K562 (cell line): ENCODE results near the gene DLGAP3. TPM values are rescaled to one million over a fixed set of nuclear protein-coding genes. Genes with fewer than 3 reads are reported as not detected.

Experiments used
- CBFA2T3 ChIP-seq: fragments of 450-650 bp; IDR thresholded peaks from 2 replicates; pipeline ENCODE4 v1.6.1; 2017
- CCAR2 ChIP-seq: fragments of 200-400 bp; formaldehyde crosslinking; IDR thresholded peaks from 2 replicates; pipeline ENCODE4 v1.6.1; 2017; ENCODE audit warnings: mild to moderate bottlenecking, low read depth, low read length
- CHD1 ChIP-seq: fragments of 200-600 bp; sonication (generic); IDR thresholded peaks from one replicate; pipeline ENCODE4 v1.6.1; 2012; ENCODE audit warnings: mild to moderate bottlenecking, moderate library complexity, low read length, inconsistent platforms
- FOXJ2 ChIP-seq: fragments of 200-800 bp; sonication (Bioruptor generic); IDR thresholded peaks from 2 replicates; pipeline ENCODE4 v1.6.1; 2016; ENCODE audit warnings: missing genetic modification characterization, missing compliant biosample characterization
- ILF3 ChIP-seq: fragments of 450-650 bp; IDR thresholded peaks from 2 replicates; pipeline ENCODE4 v1.6.1; 2018; ENCODE audit warnings: antibody characterized with exemption, mild to moderate bottlenecking, moderate library complexity, borderline replicate concordance
- KAT2B ChIP-seq: IDR thresholded peaks from one replicate; pipeline ENCODE4 v1.6.1; 2012; ENCODE audit warnings: low read depth, mild to moderate bottlenecking, control low read depth, inconsistent platforms, low read length, moderate library complexity
- MTA1 ChIP-seq: fragments of 450-650 bp; IDR thresholded peaks from 2 replicates; pipeline ENCODE4 v1.6.1; 2017; ENCODE audit warnings: borderline replicate concordance
- NR2F6 ChIP-seq: fragments of 450-650 bp; formaldehyde crosslinking; IDR thresholded peaks from 2 replicates; pipeline ENCODE4 v1.4.0; 2020; ENCODE audit warnings: mild to moderate bottlenecking
- PURB ChIP-seq: sonication (generic); formaldehyde crosslinking; IDR thresholded peaks from 2 replicates; pipeline ENCODE4 v1.9.0; 2021; ENCODE audit warnings: low read depth, mild to moderate bottlenecking, missing genetic modification reagents
- RAD21 ChIP-seq, 2 experiments: fragments of 250-450 bp in 1 of 2; fragments of 450-650 bp in 1 of 2; sonication (Bioruptor Pico) in 1 of 2; formaldehyde crosslinking in 1 of 2; IDR thresholded peaks in 1 of 2; conservative IDR thresholded peaks in 1 of 2; 2 replicates each; pipeline versions ENCODE4 v1.4.0 to v1.8.0; 2020 to 2022; ENCODE audit warnings: mild to moderate bottlenecking in 2 of 2, moderate library complexity in 1 of 2
- RBM14 ChIP-seq: fragments of 200-400 bp; formaldehyde crosslinking; IDR thresholded peaks from 2 replicates; pipeline ENCODE4 v1.6.1; 2018; ENCODE audit warnings: low read depth, mild to moderate bottlenecking, low read length, moderate library complexity, borderline replicate concordance; ENCODE audit not compliant: insufficient read depth
- RNF2 ChIP-seq: sonication (generic); IDR thresholded peaks from 2 replicates; pipeline ENCODE4 v1.6.1; 2016
- SRSF1 ChIP-seq: fragments of 200-400 bp; formaldehyde crosslinking; IDR thresholded peaks from 2 replicates; pipeline ENCODE4 v1.6.1; 2017; ENCODE audit warnings: mild to moderate bottlenecking, low read depth, low read length, moderate library complexity
- SRSF7 ChIP-seq: fragments of 200-400 bp; formaldehyde crosslinking; optimal IDR thresholded peaks from 2 replicates; pipeline ENCODE3; 2017; ENCODE audit warnings: mild to moderate bottlenecking, low read depth, low read length
- TAF9B ChIP-seq: fragments of 450-650 bp; IDR thresholded peaks from 2 replicates; pipeline ENCODE4 v1.6.1; 2018; ENCODE audit warnings: mild to moderate bottlenecking; ENCODE audit not compliant: partially characterized antibody
- TEAD1 ChIP-seq, 2 experiments: fragments of 450-650 bp in 1 of 2; sonication (generic) in 1 of 2; formaldehyde crosslinking; IDR thresholded peaks; 2 replicates each; pipeline versions ENCODE4 v1.4.0 to v1.8.0; 2020 to 2022; ENCODE audit warnings: mild to moderate bottlenecking in 2 of 2, missing genetic modification reagents in 1 of 2
- TEAD2 ChIP-seq: fragments of 450-650 bp; IDR thresholded peaks from 2 replicates; pipeline ENCODE4 v1.6.1; 2016; ENCODE audit warnings: missing genetic modification characterization, control low read depth, missing compliant biosample characterization
- TEAD4 ChIP-seq, 2 experiments: sonication (generic) in 1 of 2; formaldehyde crosslinking in 1 of 2; IDR thresholded peaks; 2 replicates each; pipeline versions ENCODE4 v1.6.1 to v1.8.0; 2012 to 2022; ENCODE audit warnings: borderline replicate concordance in 1 of 2, inconsistent platforms in 1 of 2, low read length in 1 of 2, mild to moderate bottlenecking in 1 of 2, missing genetic modification reagents in 1 of 2
- THAP12 ChIP-seq: fragments of 250-450 bp; sonication (Bioruptor Pico); IDR thresholded peaks from 2 replicates; pipeline ENCODE4 v1.9.0; 2021; ENCODE audit warnings: mild to moderate bottlenecking, inconsistent platforms
- ZNF174 ChIP-seq: fragments of 250-450 bp; sonication (Bioruptor Pico); IDR thresholded peaks from 2 replicates; pipeline ENCODE4 v1.4.0; 2020; ENCODE audit warnings: mild to moderate bottlenecking
- ZNF696 ChIP-seq: fragments of 250-450 bp; sonication (Bioruptor Pico); conservative IDR thresholded peaks from 2 replicates; pipeline ENCODE4 v1.4.0; 2020; ENCODE audit warnings: mild to moderate bottlenecking, moderate library complexity
- polyA plus RNA-seq, 8 experiments: library from polyadenylated mRNA; depleted of rRNA in 4 of 8; stranded (reverse) in 5 of 8; unstranded in 3 of 8; fragments of >200 nt; fragmentation: Nextera tagmentation in 2 of 8; fragmentation: Illumina TruSeq in 1 of 8; extraction: Ambion mirVana in 2 of 8; extraction: Trizol in 1 of 8; gene quantifications; 2 replicates each; pipeline versions ENCODE4 v1.2.1 to v1.2.3, GENCODE V29; 2011 to 2014; ENCODE audit warnings: inconsistent platforms in 1 of 8, missing spikeins in 1 of 8
- total RNA-seq, 7 experiments: library from RNA; depleted of rRNA in 6 of 7; stranded (reverse); fragments of >200 nt in 6 of 7; fragmentation: Illumina TruSeq in 2 of 7; extraction: Trizol in 2 of 7; gene quantifications; 2 replicates each; pipeline versions ENCODE4 v1.2.1 to v1.2.3, GENCODE V29; 2011 to 2021; ENCODE audit warnings: low replicate concordance in 1 of 7
- TF ChIP-seq, protein P1 (sequence below): sonication (generic); formaldehyde crosslinking; IDR thresholded peaks from 2 replicates; pipeline ENCODE4 v1.8.0; 2022; ENCODE audit warnings: missing genetic modification reagents, mild to moderate bottlenecking, borderline replicate concordance
- TF ChIP-seq, protein P2 (sequence below): sonication (generic); formaldehyde crosslinking; IDR thresholded peaks from 2 replicates; pipeline ENCODE4 v1.8.0; 2022; ENCODE audit warnings: mild to moderate bottlenecking, missing genetic modification reagents

Gene DLGAP3
- total and polyA plus RNA-seq, 9 of the 15 experiments (the other 6 are each of a cell fraction or from before 2014, with no cell fraction given): 0.01 to 0.16 (median 0.07) TPM; not detected in 6

DNA sequence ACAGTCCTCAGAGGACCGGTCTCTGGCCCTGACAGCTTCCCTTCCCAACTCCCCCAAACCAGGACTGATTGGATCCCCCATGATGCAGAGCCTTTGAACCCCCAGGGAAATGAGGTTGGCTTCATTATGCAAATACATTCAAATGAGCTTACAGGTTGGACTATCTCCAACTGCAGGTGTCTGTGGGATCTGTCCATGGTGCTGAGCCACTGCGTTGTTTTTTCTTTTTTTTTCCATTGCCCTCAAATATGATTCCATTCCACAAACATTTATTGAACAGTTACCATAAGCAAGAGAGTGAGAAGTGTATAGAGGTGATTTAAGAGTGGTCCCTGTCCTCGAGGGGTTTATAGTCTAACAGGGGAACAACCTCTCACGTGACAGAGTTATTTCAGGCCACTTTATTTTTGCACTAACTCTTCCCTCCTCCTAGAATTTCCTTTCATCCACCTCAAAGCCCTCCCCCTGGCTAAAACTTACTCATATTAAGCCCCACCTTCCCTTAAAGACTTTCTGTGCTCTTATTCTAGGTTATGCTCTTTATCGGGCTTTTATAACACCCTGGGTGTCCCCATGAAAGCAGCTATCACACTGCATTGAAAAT, 21.9 kb downstream of the DLGAP3 start (continued):
- TF ChIP-seq, protein P1, sequence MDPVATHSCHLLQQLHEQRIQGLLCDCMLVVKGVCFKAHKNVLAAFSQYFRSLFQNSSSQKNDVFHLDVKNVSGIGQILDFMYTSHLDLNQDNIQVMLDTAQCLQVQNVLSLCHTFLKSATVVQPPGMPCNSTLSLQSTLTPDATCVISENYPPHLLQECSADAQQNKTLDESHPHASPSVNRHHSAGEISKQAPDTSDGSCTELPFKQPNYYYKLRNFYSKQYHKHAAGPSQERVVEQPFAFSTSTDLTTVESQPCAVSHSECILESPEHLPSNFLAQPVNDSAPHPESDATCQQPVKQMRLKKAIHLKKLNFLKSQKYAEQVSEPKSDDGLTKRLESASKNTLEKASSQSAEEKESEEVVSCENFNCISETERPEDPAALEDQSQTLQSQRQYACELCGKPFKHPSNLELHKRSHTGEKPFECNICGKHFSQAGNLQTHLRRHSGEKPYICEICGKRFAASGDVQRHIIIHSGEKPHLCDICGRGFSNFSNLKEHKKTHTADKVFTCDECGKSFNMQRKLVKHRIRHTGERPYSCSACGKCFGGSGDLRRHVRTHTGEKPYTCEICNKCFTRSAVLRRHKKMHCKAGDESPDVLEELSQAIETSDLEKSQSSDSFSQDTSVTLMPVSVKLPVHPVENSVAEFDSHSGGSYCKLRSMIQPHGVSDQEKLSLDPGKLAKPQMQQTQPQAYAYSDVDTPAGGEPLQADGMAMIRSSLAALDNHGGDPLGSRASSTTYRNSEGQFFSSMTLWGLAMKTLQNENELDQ (CRISPR knock-in tag): no peak
- TF ChIP-seq TEAD2 (0 out of 2 replicates have a peak, but pooled peaks have one; percentile 29), ZNF696 (CRISPR knock-in tag) (no peak), FOXJ2 (tag) (no peak), CHD1 (no peak), RNF2 (no peak), ILF3 (no peak), SRSF7 (no peak), KAT2B (no peak), THAP12 (no peak), SRSF1 (no peak), TAF9B (no peak), ZNF174 (CRISPR knock-in tag) (no peak), RBM14 (no peak), TEAD4 (IDR thresholded peaks at IDR 0.05; ENCODE audit: low read length) (no peak), TEAD4 (CRISPR knock-in tag; IDR thresholded peaks at IDR 0.05; ENCODE audit: borderline replicate concordance) (no peak), CCAR2 (no peak), CBFA2T3 (peak; percentile 21; the same call in 1 of the 2 replicates), RAD21 (CRISPR knock-in tag; conservative IDR thresholded peaks at IDR 0.05 in 1 of 2, IDR thresholded peaks at IDR 0.05 in 1 of 2) (no peak), TEAD1 (CRISPR knock-in tag; IDR thresholded peaks at IDR 0.05) (no peak), NR2F6 (CRISPR knock-in tag) (no peak), MTA1 (no peak), PURB (CRISPR knock-in tag) (no peak)
- TF ChIP-seq, protein P2, sequence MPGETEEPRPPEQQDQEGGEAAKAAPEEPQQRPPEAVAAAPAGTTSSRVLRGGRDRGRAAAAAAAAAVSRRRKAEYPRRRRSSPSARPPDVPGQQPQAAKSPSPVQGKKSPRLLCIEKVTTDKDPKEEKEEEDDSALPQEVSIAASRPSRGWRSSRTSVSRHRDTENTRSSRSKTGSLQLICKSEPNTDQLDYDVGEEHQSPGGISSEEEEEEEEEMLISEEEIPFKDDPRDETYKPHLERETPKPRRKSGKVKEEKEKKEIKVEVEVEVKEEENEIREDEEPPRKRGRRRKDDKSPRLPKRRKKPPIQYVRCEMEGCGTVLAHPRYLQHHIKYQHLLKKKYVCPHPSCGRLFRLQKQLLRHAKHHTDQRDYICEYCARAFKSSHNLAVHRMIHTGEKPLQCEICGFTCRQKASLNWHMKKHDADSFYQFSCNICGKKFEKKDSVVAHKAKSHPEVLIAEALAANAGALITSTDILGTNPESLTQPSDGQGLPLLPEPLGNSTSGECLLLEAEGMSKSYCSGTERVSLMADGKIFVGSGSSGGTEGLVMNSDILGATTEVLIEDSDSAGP (CRISPR knock-in tag): no peak
